RPMI8226 (cell line): Measurements from ENCODE around the gene PLCB1.

Source experiments
- DNase-seq: peaks from one replicate; pipeline ENCODE4 v3.0.0-alpha.2; 2015

The PLCB1 gene

GRCh38 chr20:8213270-8213669 is 81.2 kb downstream of the PLCB1 start:
- no peak for DNase-seq

DNA sequence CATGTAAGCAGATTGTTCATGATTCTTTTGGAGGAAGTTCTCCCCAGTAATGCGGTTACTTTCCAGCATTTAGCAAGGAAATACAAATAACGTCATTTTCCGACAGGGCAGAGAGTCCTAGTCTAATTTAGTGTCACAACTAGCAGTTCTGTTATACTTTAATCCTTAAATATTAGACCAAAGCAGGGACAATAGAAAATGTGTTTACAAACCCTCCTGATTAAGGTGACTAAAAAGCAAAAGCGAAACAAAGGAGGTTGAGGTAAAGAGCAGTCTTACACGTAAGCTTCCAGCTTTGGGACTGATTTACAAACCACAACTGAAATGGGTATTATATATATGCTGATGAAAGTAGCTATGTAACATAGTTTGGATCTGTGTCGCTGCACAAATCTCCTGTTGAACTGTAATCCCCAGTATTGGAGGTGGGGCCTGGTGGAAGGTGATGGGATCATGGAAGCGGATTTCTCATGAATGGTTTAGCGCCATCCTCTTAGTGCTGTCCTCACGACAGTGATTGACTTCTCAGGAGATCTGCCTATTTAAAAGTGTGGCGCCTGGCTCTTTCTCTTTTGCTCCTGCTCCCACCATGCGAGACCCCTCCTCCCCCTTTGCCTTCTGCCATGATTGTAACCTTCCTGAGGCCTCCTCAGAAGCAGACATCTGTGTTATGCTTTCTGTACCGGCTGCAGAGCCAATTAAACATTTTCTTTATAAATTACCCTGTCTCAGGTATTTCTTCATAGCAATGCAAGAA is 81.9 kb downstream of the PLCB1 start:
- DNase-seq, result no peak

GRCh38 chr20:8215361-8215781 is 83.3 kb downstream of the PLCB1 start:
- no peak for DNase-seq

DNA sequence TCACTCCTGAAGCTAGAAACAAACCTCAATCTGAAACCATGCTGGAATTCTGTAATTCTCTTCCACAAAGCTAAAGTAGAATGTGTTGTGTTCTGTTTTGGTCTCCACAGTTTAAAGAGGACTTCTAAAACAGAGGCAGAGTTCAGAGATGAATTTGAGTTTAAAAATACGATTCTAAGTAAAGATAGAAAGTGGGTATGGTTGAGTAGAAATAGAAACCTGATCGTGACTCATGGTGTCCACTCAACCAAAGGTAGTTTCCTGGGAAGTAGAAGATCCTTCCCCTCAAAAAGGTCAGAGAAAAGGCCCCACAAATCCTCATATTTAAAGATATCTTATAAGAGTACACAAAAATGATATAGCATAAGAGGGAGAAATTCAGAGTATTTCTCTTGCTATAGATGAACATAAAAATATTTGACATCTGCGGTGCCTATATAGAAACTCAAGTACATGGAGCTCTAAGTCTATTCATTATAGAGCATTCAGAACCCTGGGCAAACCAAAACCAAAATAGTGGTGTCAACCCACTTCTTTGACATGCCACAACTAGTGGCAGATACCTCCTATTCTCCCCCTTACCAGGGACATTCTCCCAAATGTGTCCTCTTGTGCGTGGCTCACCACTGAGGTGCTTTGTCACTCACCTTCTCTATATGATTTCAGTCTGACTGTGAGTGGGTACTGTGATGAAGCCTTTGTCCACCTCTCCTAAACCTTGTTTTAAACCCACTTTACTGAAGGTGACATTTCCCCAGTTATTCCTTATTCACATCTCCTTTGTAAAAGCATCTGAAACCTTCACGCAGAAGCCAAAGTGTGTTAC is 84.5 kb downstream of the PLCB1 start:
- no peak for DNase-seq

- no peak for DNase-seq
Observed at GRCh38 chr20:8218861-8219260, 86.8 kb downstream of the PLCB1 start.

DNA sequence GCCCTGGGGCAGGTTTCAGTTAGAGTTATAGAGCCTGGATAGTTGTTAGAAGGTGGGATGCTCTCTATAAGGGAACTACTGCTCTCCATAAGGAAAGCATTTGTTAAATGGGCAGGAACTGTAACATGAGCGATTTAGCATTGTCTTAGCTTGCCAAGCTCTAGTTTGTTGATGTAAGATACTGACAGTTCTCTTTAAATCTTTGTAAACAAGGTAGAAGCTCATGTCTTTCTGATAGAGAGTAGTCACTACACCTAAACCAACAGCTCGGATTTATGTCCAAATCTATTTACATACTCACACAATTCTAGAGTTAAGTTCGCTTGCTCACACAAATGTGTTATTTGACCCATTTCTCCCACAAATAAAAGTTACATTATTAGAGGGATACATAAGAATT is 87.3 kb downstream of the PLCB1 start:
- DNase-seq, result no peak

GRCh38 chr20:8220716-8221115 is 88.7 kb downstream of the PLCB1 start:
- no peak for DNase-seq

DNA sequence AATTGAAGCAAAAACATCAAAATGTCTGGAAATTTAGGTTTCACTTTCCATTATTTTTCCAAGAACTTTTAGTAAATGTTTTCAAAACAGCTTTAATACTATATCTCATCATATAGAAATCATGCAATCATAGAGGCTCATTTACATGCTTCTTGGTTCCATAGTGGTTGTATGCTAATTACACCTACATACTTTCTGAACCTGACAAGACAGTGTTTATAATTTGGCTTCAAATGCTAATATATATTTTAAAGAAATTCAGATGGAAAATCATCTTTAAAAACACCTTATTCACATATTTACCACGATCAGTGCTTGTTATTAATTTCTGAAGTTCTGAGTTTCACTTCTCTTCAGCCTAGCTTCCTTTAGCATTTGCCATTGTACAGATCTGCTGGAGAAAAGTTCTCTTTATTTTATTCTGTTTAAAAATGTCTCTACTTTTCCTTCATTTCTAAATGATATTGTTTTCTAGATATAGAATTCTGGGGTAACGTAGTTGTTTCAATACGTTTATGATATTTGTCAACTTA is 89.9 kb downstream of the PLCB1 start:
- no peak for DNase-seq

DNA sequence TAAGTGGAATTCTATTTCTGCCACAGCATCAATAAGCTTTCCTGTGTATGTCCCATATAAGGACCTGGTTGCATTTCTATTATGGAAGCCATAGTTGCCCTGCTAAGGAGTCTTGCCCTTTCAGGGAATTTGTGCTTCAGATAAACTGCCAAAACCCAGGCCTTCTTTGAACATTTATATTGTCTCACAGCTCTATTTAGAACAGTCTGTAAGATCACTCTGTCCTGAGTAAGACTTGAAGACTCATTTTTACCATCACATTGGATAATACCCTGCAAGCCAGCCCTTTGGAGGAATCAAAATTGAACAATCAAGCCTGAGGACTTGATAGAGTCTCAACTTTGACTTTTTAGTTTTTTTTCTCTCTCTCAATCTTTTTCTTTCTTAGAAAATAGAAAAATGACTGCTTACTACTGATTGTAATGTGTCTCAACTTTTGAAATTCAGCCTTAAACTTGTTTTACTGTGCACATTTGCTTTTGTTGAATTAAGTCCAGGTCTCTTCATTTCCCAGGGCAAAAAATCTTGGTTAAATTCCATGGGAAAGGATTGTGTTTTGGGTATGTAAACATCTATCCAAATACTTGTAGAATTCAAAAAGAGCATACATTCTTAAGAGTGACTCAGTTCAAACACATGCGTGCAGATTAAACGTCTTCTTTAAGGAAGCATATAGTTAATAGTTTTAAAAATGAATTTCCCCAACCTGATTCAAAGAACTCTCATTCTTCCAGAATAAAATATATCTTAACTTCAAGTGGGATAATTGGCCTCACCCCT is 91.2 kb downstream of the PLCB1 start:
- no peak for DNase-seq

GRCh38 chr20:8225658-8226057 is 93.6 kb downstream of the PLCB1 start:
- DNase-seq, result no peak

DNA sequence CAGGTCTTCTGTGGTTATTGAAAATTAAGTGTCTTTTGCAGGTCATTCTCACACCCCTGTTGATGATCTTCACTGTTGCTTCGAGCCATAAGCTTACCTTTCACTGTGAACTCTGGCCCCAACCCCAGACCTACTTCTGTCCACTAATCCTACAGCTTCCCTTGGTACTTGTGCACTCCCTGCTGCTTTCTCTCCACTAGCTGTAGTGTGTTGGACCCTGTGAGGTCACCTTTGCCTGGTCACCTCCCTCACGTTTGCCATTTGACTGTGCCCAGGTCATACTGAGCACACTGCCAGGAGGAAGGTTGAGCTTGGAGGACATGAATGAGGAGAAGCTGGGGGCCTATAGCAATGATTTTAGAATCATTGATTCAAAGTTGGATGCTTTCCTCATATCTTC is 94.0 kb downstream of the PLCB1 start:
- no peak for DNase-seq

- no peak for DNase-seq
Observed at GRCh38 chr20:8227293-8227692, 95.2 kb downstream of the PLCB1 start.

DNA sequence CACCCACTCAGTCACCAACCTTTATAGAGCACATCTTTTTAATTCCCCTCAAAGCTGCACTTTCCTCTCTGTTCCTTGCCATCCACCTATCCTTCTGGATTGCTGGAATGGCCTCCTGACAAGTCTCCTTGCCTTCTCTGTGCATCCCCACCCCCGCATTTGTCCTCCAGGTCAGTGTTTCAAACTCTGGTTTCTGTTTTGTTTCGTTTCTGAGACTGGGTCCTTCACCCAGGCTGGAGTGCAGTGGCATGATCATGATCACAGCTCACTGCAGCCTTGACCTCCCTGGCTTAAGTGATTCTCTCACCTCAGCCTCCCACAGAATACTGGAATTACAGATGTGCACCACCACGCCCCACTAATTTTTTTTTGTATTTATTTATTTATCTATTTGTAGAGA is 96.2 kb downstream of the PLCB1 start:
- no peak for DNase-seq

DNA sequence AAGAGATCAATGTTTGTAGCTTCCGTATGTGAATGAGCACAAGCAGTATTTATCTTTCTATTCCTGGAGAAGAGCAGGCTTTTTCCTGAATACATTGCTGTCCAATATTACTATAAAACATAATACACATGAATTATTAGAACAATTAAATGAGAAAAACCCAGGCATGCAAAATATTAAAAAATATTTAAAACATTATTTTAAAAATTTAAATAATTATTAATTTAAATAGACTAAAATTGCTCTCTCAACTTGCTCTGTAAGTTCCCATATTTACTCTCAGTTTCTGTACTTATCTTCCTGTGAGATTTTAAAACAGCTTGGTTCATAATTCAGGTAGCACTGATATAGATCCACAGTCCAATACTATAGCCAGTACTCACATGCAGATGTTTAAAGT is 97.0 kb downstream of the PLCB1 start:
- DNase-seq, result no peak

- DNase-seq, result no peak
Observed at GRCh38 chr20:8231038-8231437, 99.0 kb downstream of the PLCB1 start.

DNA sequence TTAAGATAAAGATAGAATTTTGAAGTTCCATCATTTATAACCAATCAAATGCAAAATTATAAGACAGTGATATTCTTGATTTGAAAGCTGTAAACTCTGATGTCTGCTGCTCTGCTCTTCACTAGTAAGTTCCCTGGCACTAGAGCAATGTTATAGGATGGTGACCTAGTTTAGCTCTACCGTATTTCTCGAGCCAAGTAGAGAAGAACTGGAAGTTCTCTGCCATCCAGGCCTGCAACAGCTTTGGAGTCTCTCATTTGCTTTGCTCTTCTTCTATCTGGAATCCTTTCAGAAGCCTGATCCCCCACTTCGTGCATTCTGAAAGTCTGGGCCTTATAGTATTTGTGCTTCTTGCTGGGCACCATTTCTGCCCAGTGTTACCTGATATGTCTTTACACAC is 100.3 kb downstream of the PLCB1 start:
- no peak for DNase-seq

DNA sequence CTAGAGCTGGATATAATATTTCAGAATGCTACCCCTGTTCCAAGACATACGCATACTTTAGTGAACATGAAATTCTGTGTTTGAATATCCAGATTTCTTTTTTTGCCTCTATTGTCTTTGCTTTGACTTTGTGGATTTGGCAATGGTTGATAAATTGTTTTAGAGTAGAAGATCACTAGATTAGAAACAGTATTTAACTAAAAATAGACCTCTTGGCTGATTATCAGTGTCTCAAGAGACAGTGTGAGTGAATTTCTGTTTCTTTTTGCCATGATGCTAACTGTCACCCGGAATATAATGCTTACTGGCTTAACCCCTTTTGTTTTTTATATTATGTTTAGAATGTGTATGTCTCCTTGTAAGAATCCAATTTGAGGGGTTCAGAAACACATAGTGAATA is 102.5 kb downstream of the PLCB1 start:
- no peak for DNase-seq

- DNase-seq, result no peak
Observed at GRCh38 chr20:8242066-8242465, 110.0 kb downstream of the PLCB1 start.

GRCh38 chr20:8242827-8243724 is 111.0 kb downstream of the PLCB1 start:
- DNase-seq, result no peak

DNA sequence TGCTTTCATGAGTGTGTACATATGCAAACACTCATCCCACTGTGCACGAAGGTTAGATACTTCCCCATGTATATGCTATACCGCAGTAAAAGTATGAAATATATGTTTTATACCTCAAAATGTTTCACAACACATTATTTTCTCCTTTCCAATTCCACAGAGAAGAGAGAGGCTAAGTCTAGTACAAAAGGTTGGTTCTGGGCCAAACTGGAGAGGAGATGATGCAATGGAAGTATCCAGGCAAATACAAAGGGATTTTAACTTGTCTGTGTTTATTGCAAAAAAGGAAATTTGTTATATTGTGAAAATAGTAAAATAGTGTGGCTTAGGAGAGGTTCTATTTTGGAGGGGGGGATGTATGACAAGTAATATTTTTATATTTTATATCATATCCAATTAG is 112.6 kb downstream of the PLCB1 start:
- no peak for DNase-seq

DNA sequence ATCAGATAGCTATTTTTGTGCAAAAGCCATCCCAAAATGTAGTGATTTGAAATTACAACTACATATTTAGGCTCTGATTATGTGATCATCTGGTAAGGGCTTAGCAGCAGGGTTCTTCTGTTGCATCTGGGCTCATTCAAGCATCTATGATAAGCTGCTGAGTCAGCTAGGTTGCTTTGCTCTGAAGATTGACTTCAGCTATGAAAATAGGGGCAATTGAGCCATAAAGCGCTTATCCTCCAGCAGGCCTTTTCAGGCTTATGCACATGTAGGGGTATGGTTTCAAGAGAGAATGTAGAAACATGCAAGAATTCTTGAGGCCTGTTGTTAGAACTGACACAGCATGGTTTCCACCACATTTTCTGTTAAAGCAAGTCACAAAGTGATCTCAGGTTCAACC is 114.1 kb downstream of the PLCB1 start:
- DNase-seq, result no peak

GRCh38 chr20:8246716-8247115 is 114.7 kb downstream of the PLCB1 start:
- no peak for DNase-seq
